Measurements from ENCODE around the gene PDS5B.
"Not testable (repeated sequence)": the region's sequence is repeated elsewhere in the genome, so short reads cannot be mapped to it uniquely, and the experiment has no call there.

GRCh38 chr13:32716201-32716600 lies 129.9 kb downstream of the PDS5B start:
- not testable (repeated sequence) for TF ChIP-seq CTCF (tag by site-specific recombination; IDR thresholded peaks at IDR 0.05); YY1 (tag by site-specific recombination; IDR thresholded peaks at IDR 0.05); RBAK (tag by site-specific recombination; IDR thresholded peaks at IDR 0.05); ZNF23 (tag by site-specific recombination; IDR thresholded peaks at IDR 0.05; ENCODE audit: borderline replicate concordance); ZNF777 (tag by site-specific recombination; IDR thresholded peaks at IDR 0.05; ENCODE audit: borderline replicate concordance); ATF2 (tag by site-specific recombination; IDR thresholded peaks at IDR 0.05; ENCODE audit: low read depth); ZBTB10 (tag by site-specific recombination; IDR thresholded peaks at IDR 0.05); KLF8 (tag by site-specific recombination; IDR thresholded peaks at IDR 0.05); INSM2 (tag by site-specific recombination; IDR thresholded peaks at IDR 0.05); ZFP69B (tag by site-specific recombination; IDR thresholded peaks at IDR 0.05); ZNF654 (tag by site-specific recombination; IDR thresholded peaks at IDR 0.05; ENCODE audit: low read depth); PBX3 (CRISPR knock-in tag; IDR thresholded peaks at IDR 0.05); ZNF274 (IDR thresholded peaks at IDR 0.05; ENCODE audit: low read length); ZNF274 (tag by site-specific recombination; IDR thresholded peaks at IDR 0.05; ENCODE audit: borderline replicate concordance)

Measured in HEK293 (cell line).